Activated CD4-positive, alpha-beta T cell treated with anti-CD3 and anti-CD28 coated beads, Interleukin-2, amount 10 ng/mL, durations not matched to agents 7 days and 5 days (primary cell): ENCODE data around the gene ANGPT4. TPM values are rescaled to one million over a fixed set of nuclear protein-coding genes. Genes with fewer than 3 reads are reported as not detected.

Experiments
- CTCF ChIA-PET: fragments of 350-600 bp; sonication (Branson Sonifier 250); formaldehyde crosslinking; loops from one replicate; lab custom pipeline; 2021; ENCODE audit warnings: antibody characterized with exemption; lab: Charles Lee
- POLR2A ChIA-PET: fragments of 350-600 bp; sonication (Branson Sonifier 250); formaldehyde crosslinking; loops from one replicate; lab custom pipeline; 2021; ENCODE audit warnings: antibody characterized with exemption; lab: Charles Lee
- DNase-seq: peaks from one replicate; pipeline ENCODE4 v3.0.0-alpha.2; 2020
- H3K27ac Mint-ChIP-seq: one replicate; pipeline ENCODE4 v1.8.0; 2021; ENCODE audit warnings: mild to moderate bottlenecking, moderate library complexity, mixed read lengths
- H3K27me3 Mint-ChIP-seq: one replicate; pipeline ENCODE4 v1.8.0; 2021; ENCODE audit warnings: mixed read lengths
- H3K36me3 Mint-ChIP-seq: one replicate; pipeline ENCODE4 v1.8.0; 2021; ENCODE audit warnings: low read depth, mixed read lengths
- H3K4me1 Mint-ChIP-seq: one replicate; pipeline ENCODE4 v1.8.0; 2021; ENCODE audit warnings: mixed read lengths
- H3K4me3 Mint-ChIP-seq: one replicate; pipeline ENCODE4 v1.8.0; 2021; ENCODE audit warnings: mild to moderate bottlenecking, moderate library complexity, mixed read lengths
- H3K9me3 Mint-ChIP-seq: one replicate; pipeline ENCODE4 v1.8.0; 2021; ENCODE audit warnings: mixed read lengths
- total RNA-seq, 2 experiments: library from RNA; stranded (reverse); gene quantifications; one replicate each; pipeline ENCODE4 v1.2.3, GENCODE V29; 2021

ANGPT4 gene
- total RNA-seq, 2 experiments from 2014 or later: not detected

DNA sequence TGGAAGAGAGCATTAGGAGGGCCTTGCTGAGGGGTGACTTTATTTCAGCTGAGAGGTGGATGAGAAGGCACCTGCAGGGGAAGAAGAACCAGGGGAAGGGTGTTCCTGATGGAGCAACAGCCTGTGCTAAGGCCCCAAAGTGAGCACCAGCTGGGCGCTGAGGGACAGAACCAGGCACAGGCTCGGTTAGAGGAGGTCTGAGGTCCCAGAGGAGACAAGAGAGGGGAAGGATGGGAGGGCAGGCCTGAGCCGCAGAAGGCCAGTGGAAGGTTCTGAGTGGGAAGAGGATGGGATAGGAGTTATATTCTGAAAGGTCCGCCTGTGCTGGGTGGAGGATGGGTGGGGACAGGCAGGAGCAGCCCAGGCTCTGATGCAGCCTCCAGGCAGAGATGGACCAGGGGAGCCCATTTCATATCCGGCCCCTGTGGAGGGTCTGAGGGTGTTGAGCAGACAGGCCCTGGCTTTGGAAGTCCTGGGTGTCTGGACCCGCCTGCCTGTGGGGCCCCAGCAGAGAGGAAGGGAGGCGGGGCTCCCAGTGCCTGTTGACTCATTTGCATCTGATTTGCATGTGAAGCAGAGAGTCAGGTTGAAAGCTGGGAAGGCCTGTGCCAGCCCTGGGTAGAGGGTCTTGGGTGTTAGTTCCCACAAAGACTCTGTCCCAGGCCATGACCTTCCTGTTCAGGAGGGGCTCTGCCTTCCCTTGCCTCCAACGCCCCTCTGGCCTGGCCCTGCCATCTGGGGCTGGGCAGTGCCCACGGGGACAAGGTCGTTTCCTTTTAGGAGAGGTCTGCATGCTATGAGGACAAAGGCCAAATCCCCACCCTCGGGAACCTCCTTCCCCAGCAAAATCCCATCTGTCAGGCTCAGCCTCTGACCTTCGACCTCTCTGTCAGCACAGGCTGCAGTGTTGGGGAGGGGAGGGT lies 93.2 kb downstream of the ANGPT4 start:
- no peaks in the 10 kb centered on the region for H3K36me3 Mint-ChIP-seq
- H3K27me3 Mint-ChIP-seq: peaks cover 1% of the 10 kb centered on the region
- peaks cover 12% of the 10 kb centered on the region for H3K4me1 Mint-ChIP-seq
- CTCF ChIA-PET: interaction anchor here (1.6 kb wide), 1 partner anchor 11 kb away, joined by 7 read pairs; the partner anchor contains the start of gene FAM110A
- H3K4me3 Mint-ChIP-seq: no peak overlapping the region
- POLR2A ChIA-PET: no interaction called here
- no peaks in the 10 kb centered on the region for H3K9me3 Mint-ChIP-seq
- H3K27ac Mint-ChIP-seq: no peak overlapping the region
- no peak for DNase-seq

DNA sequence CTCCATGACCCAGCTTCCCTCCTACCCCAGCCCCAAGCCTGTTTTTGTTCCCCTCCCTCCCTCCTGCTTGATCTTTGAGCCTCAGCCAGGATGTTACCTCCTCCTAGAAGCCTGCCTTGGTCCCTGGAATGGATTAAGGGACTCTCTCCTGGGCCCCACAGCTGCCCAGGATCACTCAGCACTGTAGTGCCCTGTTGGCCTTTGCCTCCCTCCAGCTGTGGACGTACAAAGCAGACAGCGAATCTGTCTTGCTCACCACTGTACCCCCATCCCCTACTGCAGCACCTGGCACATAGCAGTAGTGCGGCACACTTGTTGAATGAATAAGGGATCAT lies 94.4 kb downstream of the ANGPT4 start:
- Mint-ChIP-seq H3K4me3 (no peak overlapping the region), H3K36me3 (no peaks in the 10 kb centered on the region), H3K27ac (no peak overlapping the region), H3K4me1 (peaks cover 12% of the 10 kb centered on the region), H3K27me3 (peaks cover 3% of the 10 kb centered on the region), H3K9me3 (no peaks in the 10 kb centered on the region)
- ChIA-PET CTCF (interaction anchor here (1.8 kb wide), 1 partner anchor 12 kb away, joined by 4 read pairs; the partner anchor contains the start of gene FAM110A), POLR2A (no interaction called here)
- no peak for DNase-seq

DNA sequence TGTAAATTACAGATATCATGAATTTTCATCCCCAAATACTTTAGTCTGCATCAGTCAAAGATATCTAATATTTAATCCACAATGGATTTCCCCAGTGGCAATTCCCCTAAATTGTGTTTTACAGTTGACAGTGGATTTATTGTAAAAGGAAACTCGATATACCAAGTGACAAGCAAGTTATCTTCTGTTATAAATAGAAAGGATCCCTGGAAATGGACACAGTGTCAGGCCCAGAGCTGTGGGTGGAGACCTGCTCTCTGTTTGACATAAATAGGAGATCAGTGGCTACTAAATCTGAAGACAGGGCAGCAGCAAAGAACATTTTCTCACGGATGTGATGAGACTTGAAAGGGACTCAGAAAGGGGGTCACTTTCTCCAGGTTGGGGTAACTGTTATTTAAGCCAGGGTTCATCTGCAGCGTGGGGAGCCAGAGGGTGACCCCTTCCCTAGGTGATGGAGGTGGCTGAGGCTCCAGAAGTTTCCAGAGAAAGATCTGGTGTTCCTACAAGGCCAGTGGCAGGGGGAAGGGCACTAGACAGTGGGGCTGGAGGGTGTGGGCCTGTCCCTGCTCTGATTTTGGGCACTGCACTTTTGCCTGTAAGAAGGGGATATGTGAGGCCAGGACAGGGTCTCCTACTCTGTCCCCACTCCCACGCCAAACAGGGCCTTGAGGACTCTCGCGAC lies 94.9 kb downstream of the ANGPT4 start:
- ChIA-PET POLR2A (no interaction called here), CTCF (interaction anchor here (0.6 to 1.8 kb wide), 2 partner anchors 12 to 365 kb away, joined by 3 to 4 read pairs; partner anchors contain the start of gene FAM110A)
- Mint-ChIP-seq H3K9me3 (no peaks in the 10 kb centered on the region), H3K36me3 (no peaks in the 10 kb centered on the region), H3K4me1 (peaks cover 12% of the 10 kb centered on the region), H3K4me3 (no peak overlapping the region), H3K27me3 (peaks cover 3% of the 10 kb centered on the region), H3K27ac (no peak overlapping the region)
- DNase-seq: no peak

DNA sequence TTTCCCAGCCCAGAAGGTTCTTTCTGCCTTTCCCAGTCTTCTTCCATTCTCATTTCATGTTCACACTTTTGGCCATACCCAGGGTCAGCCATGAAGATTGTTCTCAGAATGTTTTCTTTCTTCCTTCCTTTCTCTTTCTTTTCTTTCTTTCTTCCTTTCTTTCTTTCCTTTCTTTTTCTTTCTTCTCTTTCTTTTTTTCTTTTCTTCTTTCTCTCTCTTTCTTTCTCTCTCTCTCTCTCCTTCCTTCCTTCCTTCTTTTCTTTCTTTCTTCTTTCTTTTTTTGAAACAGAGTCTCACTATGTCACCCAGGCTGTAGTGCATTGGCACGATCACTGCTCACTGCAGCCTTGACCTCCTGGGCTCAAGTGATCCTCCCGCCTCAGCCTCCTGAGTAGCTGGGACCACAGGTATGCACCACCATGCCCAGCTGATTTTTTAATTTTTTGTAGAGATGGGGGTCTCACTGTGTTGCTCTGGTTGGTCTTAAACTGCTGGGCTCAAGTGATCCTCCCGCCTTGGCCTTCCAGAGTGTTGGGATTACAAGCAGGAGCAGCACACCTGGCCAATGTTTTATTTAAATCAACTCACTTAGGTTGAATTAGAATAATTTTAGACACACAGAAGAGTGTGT lies 95.7 kb downstream of the ANGPT4 start:
- no peaks in the 10 kb centered on the region for H3K36me3 Mint-ChIP-seq
- POLR2A ChIA-PET: no interaction called here
- no peaks in the 10 kb centered on the region for H3K9me3 Mint-ChIP-seq
- CTCF ChIA-PET: interaction anchor here (0.6 to 1.8 kb wide), 2 partner anchors 13 to 365 kb away, joined by 3 to 4 read pairs; partner anchors contain the start of gene FAM110A
- peaks cover 3% of the 10 kb centered on the region for H3K27me3 Mint-ChIP-seq
- no peak for DNase-seq
- peaks cover 8% of the 10 kb centered on the region for H3K4me1 Mint-ChIP-seq
- no peak overlapping the region for H3K27ac Mint-ChIP-seq
- H3K4me3 Mint-ChIP-seq: no peak overlapping the region

Other genes starting within 250 kb of the ANGPT4 start
- gene SCRT2, start 240.5 kb downstream of the ANGPT4 start, total RNA-seq: not detected
- not detected for gene SLC52A3, start 147.8 kb downstream of the ANGPT4 start, total RNA-seq
- gene FAM110A, start 82.6 kb downstream of the ANGPT4 start, total RNA-seq: 10 to 100 TPM; 27.6 to 30.2 TPM
- gene RSPO4, start 86.0 kb upstream of the ANGPT4 start, total RNA-seq: under 1 TPM in 1 of 2 experiments, not detected in 1; 0.10 TPM
- 100 to 1,000 TPM; 127 to 143 TPM for gene PSMF1, start 202.3 kb upstream of the ANGPT4 start, total RNA-seq